ENCODE data around the gene ZNF709. TPM values are rescaled to one million over a fixed set of nuclear protein-coding genes. Genes with fewer than 3 reads are reported as not detected.

Gene ZNF709
- total and polyA plus RNA-seq, 2 donors (not counting 1 experiment from before 2014, with no cell fraction given) = 1.5 to 4.8 TPM

DNA sequence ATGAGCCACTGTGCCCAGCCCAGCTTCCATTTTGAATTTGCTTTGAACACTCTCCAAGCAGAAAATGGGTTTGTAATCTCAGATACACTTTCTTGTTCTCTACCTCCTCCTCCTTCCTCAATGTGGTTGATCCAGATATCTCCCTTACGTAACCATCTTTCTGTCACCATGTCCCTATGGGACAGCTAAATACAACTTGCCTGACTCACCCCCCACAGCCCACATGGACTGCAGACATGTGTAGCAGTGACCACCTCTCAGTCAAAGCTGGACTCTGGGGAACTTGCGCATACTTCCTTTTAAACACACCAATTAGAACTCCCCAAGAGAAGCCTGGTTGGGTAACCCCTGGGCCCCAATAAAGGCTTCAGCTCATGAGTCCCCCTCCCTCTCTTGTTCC lies 72.7 kb downstream of the ZNF709 start:
- Histone ChIP-seq H3K36me3 (ENCODE audit: control insufficient read depth, insufficient read depth, low read length) (no peaks in the 10 kb centered on the region), H3K9ac (ENCODE audit: insufficient read depth, low read length) (no peak overlapping the region), H2AFZ (ENCODE audit: low read length) (no peak overlapping the region), H3K27ac (ENCODE audit: insufficient read depth, low read length) (no peak overlapping the region), H3K4me2 (ENCODE audit: extremely low read depth, insufficient read depth, low read length) (no peak overlapping the region), H3K4me1 (ENCODE audit: control insufficient read depth, extremely low read depth, insufficient read depth, low read length) (no peaks in the 10 kb centered on the region), H4K20me1 (ENCODE audit: control insufficient read depth, extremely low read depth, insufficient read depth, low read length) (no peaks in the 10 kb centered on the region), H3K4me3 (replicated peaks in 1 of 4; ENCODE audit: control extremely low read depth in 1 of 4, insufficient read depth in 1 of 4, low read depth in 3 of 4, low read length in 4 of 4) (no peak overlapping the region), H3K27me3 (ENCODE audit: control insufficient read depth, insufficient read depth, low read length) (no peaks in the 10 kb centered on the region), H3K9me3 (ENCODE audit: control insufficient read depth, insufficient read depth, low read depth, low read length) (no peaks in the 10 kb centered on the region), H3K79me2 (ENCODE audit: control insufficient read depth, insufficient read depth, low read length) (no peaks in the 10 kb centered on the region)
- TF ChIP-seq EZH2 (IDR thresholded peaks at IDR 0.05; ENCODE audit: low read length, missing control alignments) = no peak
- TF ChIP-seq, protein P1, sequence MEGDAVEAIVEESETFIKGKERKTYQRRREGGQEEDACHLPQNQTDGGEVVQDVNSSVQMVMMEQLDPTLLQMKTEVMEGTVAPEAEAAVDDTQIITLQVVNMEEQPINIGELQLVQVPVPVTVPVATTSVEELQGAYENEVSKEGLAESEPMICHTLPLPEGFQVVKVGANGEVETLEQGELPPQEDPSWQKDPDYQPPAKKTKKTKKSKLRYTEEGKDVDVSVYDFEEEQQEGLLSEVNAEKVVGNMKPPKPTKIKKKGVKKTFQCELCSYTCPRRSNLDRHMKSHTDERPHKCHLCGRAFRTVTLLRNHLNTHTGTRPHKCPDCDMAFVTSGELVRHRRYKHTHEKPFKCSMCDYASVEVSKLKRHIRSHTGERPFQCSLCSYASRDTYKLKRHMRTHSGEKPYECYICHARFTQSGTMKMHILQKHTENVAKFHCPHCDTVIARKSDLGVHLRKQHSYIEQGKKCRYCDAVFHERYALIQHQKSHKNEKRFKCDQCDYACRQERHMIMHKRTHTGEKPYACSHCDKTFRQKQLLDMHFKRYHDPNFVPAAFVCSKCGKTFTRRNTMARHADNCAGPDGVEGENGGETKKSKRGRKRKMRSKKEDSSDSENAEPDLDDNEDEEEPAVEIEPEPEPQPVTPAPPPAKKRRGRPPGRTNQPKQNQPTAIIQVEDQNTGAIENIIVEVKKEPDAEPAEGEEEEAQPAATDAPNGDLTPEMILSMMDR (conservative IDR thresholded peaks at IDR 0.05 in 1 of 2, IDR thresholded peaks at IDR 0.05 in 1 of 2; ENCODE audit: low read depth in 1 of 2, low read length in 2 of 2) = no peak
- DNase-seq (ENCODE audit: low read depth in 2 of 2) = no peak

Other genes starting within 250 kb of the ZNF709 start
- 7.7 and 16.3 TPM in 2 replicates for gene ZNF44, start 189.9 kb downstream of the ZNF709 start, total RNA-seq
- 5.2 and 5.9 TPM in 2 replicates for gene ZNF44, start 189.9 kb downstream of the ZNF709 start, polyA plus RNA-seq
- 3.1 and 5.3 TPM in 2 replicates for gene ZNF563, start 151.2 kb downstream of the ZNF709 start, total RNA-seq
- 2.1 and 2.4 TPM in 2 replicates for gene ZNF563, start 151.2 kb downstream of the ZNF709 start, polyA plus RNA-seq
- gene ZNF442, start 119.1 kb downstream of the ZNF709 start, total RNA-seq = 2.3 and 5.1 TPM in 2 replicates
- 0.81 and 1.2 TPM in 2 replicates for gene ZNF442, start 119.1 kb downstream of the ZNF709 start, polyA plus RNA-seq
- gene ZNF799, start 83.5 kb downstream of the ZNF709 start, total RNA-seq = 2.3 and 3.1 TPM in 2 replicates
- gene ZNF799, start 83.5 kb downstream of the ZNF709 start, polyA plus RNA-seq = 1.6 and 1.7 TPM in 2 replicates
- gene ZNF443, start 43.8 kb downstream of the ZNF709 start, total RNA-seq = 1.8 and 2.3 TPM in 2 replicates
- 1.1 and 1.2 TPM in 2 replicates for gene ZNF443, start 43.8 kb downstream of the ZNF709 start, polyA plus RNA-seq
- gene ZNF564, start 66.7 kb upstream of the ZNF709 start, total RNA-seq = 10.3 and 12.2 TPM in 2 replicates
- gene ZNF564, start 66.7 kb upstream of the ZNF709 start, polyA plus RNA-seq = 2.8 and 4.5 TPM in 2 replicates
- gene ZNF490, start 126.0 kb upstream of the ZNF709 start, total RNA-seq = 8.0 and 16.8 TPM in 2 replicates
- 3.9 and 4.1 TPM in 2 replicates for gene ZNF490, start 126.0 kb upstream of the ZNF709 start, polyA plus RNA-seq
- gene ZNF791, start 126.1 kb upstream of the ZNF709 start, total RNA-seq = 9.2 and 12.2 TPM in 2 replicates
- gene ZNF791, start 126.1 kb upstream of the ZNF709 start, polyA plus RNA-seq = 9.4 and 11.4 TPM in 2 replicates
- 33.1 and 36.0 TPM in 2 replicates for gene MAN2B1, start 181.9 kb upstream of the ZNF709 start, total RNA-seq
- 28.3 and 30.7 TPM in 2 replicates for gene MAN2B1, start 181.9 kb upstream of the ZNF709 start, polyA plus RNA-seq
- gene WDR83, start 182.0 kb upstream of the ZNF709 start, total RNA-seq = 8.7 and 11.7 TPM in 2 replicates
- 4.1 and 5.1 TPM in 2 replicates for gene WDR83, start 182.0 kb upstream of the ZNF709 start, polyA plus RNA-seq
- gene DHPS, start 197.1 kb upstream of the ZNF709 start, total RNA-seq = 56.5 and 60.4 TPM in 2 replicates
- 43.2 and 52.2 TPM in 2 replicates for gene DHPS, start 197.1 kb upstream of the ZNF709 start, polyA plus RNA-seq
- gene GNG14, start 203.2 kb upstream of the ZNF709 start, total RNA-seq = not detected in 2 replicates
- not detected in 2 replicates for gene GNG14, start 203.2 kb upstream of the ZNF709 start, polyA plus RNA-seq
- gene FBXW9, start 211.8 kb upstream of the ZNF709 start, total RNA-seq = 3.1 and 3.3 TPM in 2 replicates
- 3.3 and 4.4 TPM in 2 replicates for gene FBXW9, start 211.8 kb upstream of the ZNF709 start, polyA plus RNA-seq
- gene TNPO2, start 239.1 kb upstream of the ZNF709 start, total RNA-seq = 28.2 and 36.0 TPM in 2 replicates
- 52.5 and 75.0 TPM in 2 replicates for gene TNPO2, start 239.1 kb upstream of the ZNF709 start, polyA plus RNA-seq
- gene TRIR, start 249.9 kb upstream of the ZNF709 start, total RNA-seq = 117 and 186 TPM in 2 replicates
- gene TRIR, start 249.9 kb upstream of the ZNF709 start, polyA plus RNA-seq = 155 and 199 TPM in 2 replicates